IPS-18c (cell line): ENCODE results near the gene PLA2G4A.

Source experiments
- H3K4me3 ChIP-seq: 2 replicates; pipeline ENCODE4 v1.7.0; 2013; ENCODE audit warnings: low read depth, mild to moderate bottlenecking, low read length, moderate library complexity; ENCODE audit not compliant: insufficient read depth
- H3K9me3 ChIP-seq: one replicate; pipeline ENCODE4 v1.6.1; 2013; ENCODE audit warnings: mild to moderate bottlenecking, low read length, moderate library complexity; ENCODE audit not compliant: control insufficient read depth, insufficient read depth

Gene PLA2G4A

GRCh38 chr1:186819126-186819525 lies 9.6 kb upstream of the PLA2G4A start:
- no peak overlapping the region for H3K4me3 ChIP-seq

GRCh38 chr1:186819563-186819962 lies 9.2 kb upstream of the PLA2G4A start:
- Histone ChIP-seq H3K4me3 (no peak overlapping the region), H3K9me3 (no peaks in the 10 kb centered on the region)

More at GRCh38 chr1:186819126-186819525, 9.6 kb upstream of the PLA2G4A start:
- no peaks in the 10 kb centered on the region for H3K9me3 ChIP-seq

- no peaks in the 10 kb centered on the region for H3K9me3 ChIP-seq
- H3K4me3 ChIP-seq: no peak overlapping the region
Observed at GRCh38 chr1:186829686-186830587, 1.2 kb downstream of the PLA2G4A start.

DNA sequence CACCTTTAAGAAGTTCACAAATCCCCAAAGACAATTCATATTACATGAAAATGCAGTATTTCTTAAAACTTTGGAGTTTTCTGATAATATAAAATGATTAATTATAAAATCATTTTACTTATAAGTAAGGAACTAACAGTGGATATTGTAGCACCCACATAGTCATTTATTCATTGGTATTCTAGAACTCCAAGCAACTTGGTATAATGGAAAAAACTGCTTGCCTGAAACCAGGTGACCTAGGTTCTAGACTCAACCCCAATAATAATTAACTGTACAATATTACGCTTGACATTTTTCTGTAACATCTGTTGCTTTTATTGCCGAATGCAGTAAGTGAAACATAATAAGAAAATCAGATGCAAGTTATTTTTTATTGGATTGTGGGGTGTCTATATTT lies 2.4 kb downstream of the PLA2G4A start:
- Histone ChIP-seq H3K4me3 (no peak overlapping the region), H3K9me3 (no peaks in the 10 kb centered on the region)

DNA sequence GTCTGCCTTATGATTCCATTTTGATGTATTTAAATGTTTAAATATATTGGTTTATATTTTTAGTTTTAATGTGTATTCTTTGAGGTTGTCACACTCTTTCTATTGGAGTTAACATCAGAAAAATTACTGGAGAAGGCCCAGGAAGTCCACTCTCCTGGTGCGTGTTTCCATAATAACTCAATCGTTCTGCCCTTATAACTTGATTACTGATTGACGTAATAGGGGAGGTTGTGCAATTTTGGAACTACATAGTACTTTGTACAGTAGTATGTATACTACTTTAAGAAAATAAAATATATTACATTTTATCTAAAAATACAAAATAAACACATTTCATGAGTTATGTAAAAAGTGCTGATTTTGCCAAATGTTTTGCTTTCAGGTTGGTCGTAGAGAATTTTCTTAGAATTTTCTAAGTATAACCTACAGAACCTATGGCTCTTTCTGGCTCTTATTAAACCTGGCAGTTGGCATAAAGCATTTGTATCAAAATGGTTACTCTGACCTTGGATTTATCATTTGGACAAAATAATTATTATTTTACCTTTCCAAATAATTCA lies 5.7 kb downstream of the PLA2G4A start:
- Histone ChIP-seq H3K4me3 (no peak overlapping the region), H3K9me3 (no peaks in the 10 kb centered on the region)

GRCh38 chr1:186835448-186835847 lies 6.7 kb downstream of the PLA2G4A start:
- Histone ChIP-seq H3K4me3 (no peak overlapping the region), H3K9me3 (no peaks in the 10 kb centered on the region)

- Histone ChIP-seq H3K4me3 (no peak overlapping the region), H3K9me3 (no peaks in the 10 kb centered on the region)
Observed at GRCh38 chr1:186837806-186838205, 9.1 kb downstream of the PLA2G4A start.

- Histone ChIP-seq H3K4me3 (no peak overlapping the region), H3K9me3 (no peaks in the 10 kb centered on the region)
Observed at GRCh38 chr1:186838380-186839040, 9.8 kb downstream of the PLA2G4A start.

DNA sequence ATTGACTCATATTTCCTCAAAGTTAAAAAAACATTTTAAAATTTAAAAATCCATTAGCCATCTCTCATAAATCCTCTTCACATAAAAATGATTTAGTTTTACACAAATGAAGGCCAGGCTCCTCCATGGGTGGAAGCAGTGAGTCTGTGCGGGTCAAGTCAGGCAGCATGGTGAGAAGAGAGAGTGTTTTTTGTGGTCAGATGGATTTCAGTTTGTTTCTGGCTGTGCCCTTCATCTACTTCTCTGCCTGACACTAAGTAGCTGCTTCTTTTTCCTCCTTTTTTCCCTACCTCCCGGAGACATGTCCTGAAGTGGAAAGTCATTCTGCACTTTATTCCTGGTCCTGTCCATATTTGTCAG lies 10.3 kb downstream of the PLA2G4A start:
- Histone ChIP-seq H3K9me3 (no peaks in the 10 kb centered on the region), H3K4me3 (no peak overlapping the region)

DNA sequence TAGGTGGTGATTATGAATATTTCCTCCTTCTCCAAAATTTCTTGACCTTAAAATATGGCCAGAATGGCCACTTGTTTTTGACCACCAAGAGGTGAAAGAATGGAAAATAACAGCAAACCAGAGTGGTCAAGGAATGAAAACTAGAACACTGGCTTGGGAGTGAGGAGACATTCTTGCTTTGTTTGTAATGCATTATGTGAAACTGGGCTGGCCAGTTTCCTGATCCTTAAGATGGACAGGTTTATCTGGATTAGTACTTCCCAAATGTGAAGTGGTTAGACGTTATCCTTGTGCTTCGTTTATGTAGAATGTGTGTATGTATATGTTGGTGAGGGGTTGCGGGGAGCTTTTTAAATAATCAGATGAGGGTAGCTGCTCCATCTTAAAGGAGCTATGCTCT lies 12.8 kb downstream of the PLA2G4A start:
- Histone ChIP-seq H3K9me3 (no peaks in the 10 kb centered on the region), H3K4me3 (no peak overlapping the region)

- no peaks in the 10 kb centered on the region for H3K9me3 ChIP-seq
- H3K4me3 ChIP-seq: no peak overlapping the region
Observed at GRCh38 chr1:186842547-186842946, 13.8 kb downstream of the PLA2G4A start.

GRCh38 chr1:186843226-186843625 lies 14.5 kb downstream of the PLA2G4A start:
- Histone ChIP-seq H3K4me3 (no peak overlapping the region), H3K9me3 (no peaks in the 10 kb centered on the region)

- Histone ChIP-seq H3K9me3 (no peaks in the 10 kb centered on the region), H3K4me3 (no peak overlapping the region)
Observed at GRCh38 chr1:186843931-186844330, 15.2 kb downstream of the PLA2G4A start.

DNA sequence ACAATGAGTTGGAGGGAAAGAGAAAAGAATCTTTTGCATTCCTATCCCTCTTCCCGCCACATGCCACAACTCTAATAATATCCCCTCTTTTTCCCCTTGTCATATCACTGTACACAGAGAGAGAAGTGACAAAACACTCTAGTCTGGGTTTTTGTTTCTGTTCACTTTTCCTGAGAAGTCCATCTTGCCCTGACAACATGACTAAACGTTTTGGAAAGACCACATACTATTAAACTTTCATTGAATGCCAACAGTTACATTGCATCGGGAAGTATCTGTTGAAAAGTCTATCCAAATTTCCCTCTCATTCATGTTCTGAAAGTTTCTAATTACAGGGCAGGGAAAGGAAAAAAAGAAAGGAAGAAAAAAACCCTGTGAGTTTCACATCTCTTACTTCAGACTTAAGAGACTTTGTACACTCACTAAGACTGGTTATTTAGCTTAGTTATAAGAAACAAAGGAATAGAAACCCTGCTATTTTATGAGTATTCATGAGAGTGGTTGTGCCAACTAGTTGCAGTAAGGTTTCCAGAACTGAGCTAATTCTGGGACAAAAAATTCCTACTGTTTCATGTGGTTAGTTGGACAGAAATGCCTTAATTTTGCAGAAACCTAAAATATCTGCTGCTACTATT lies 16.9 kb downstream of the PLA2G4A start:
- H3K4me3 ChIP-seq: no peak overlapping the region
- no peaks in the 10 kb centered on the region for H3K9me3 ChIP-seq

DNA sequence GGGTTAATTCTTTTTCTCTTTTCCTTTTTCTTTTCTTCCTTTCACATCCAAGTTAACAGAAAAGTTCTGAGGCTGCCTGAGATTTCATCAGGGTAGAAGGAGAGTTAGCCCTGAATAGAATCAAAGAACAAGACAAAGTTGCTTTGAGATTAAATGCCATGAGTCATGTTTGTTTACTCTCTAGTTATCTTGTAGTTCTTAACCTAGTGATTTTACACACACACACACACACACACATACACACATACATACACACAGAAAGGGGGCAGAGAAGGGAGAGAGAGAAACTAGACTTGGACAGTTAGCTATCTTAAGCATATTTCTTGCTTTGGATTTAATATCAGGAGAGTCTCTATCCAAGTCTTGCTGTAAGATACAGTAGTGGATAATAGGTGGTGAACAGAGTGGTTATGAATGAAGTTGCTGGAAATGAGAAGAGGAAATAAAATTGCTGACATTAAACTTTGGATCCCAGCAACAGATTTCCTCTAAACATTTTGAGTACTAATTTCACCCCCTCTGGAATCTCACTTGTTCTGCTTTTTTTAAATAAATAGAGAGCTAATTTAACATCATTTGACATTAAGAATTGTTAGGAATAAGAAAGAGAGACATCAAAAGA lies 19.9 kb downstream of the PLA2G4A start:
- no peak overlapping the region for H3K4me3 ChIP-seq
- no peaks in the 10 kb centered on the region for H3K9me3 ChIP-seq

GRCh38 chr1:186849271-186849671 lies 20.5 kb downstream of the PLA2G4A start:
- H3K9me3 ChIP-seq: no peaks in the 10 kb centered on the region

GRCh38 chr1:186849826-186850225 lies 21.1 kb downstream of the PLA2G4A start:
- H3K9me3 ChIP-seq: no peaks in the 10 kb centered on the region
- H3K4me3 ChIP-seq: no peak overlapping the region

More at GRCh38 chr1:186849271-186849671, 20.5 kb downstream of the PLA2G4A start:
- H3K4me3 ChIP-seq: no peak overlapping the region
